Ectodermal cell (in vitro differentiated cells): Measurements from ENCODE around the gene MRPS14.

Source experiments
- H3K27ac ChIP-seq: 2 replicates; pipeline ENCODE4 v1.7.0; 2013; ENCODE audit warnings: mild to moderate bottlenecking, low read depth, low read length; ENCODE audit not compliant: insufficient read depth, poor library complexity, severe bottlenecking
- H3K27me3 ChIP-seq: 2 replicates; pipeline ENCODE4 v1.7.0; 2013; ENCODE audit warnings: mild to moderate bottlenecking, low read length; ENCODE audit not compliant: insufficient read depth, control insufficient read depth, poor library complexity, severe bottlenecking
- H3K36me3 ChIP-seq: one replicate; pipeline ENCODE4 v1.7.0; 2013; ENCODE audit warnings: low read length; ENCODE audit not compliant: control insufficient read depth, insufficient read depth
- H3K4me1 ChIP-seq: one replicate; pipeline ENCODE4 v1.7.0; 2013; ENCODE audit warnings: low read length; ENCODE audit not compliant: control insufficient read depth, insufficient read depth
- H3K4me3 ChIP-seq: 2 replicates; pipeline ENCODE4 v1.7.0; 2013; ENCODE audit warnings: low read depth, low read length, control low read depth; ENCODE audit not compliant: insufficient read depth
- H3K9me3 ChIP-seq: 2 replicates; pipeline ENCODE4 v1.7.0; 2013; ENCODE audit warnings: mild to moderate bottlenecking, low read length, moderate library complexity; ENCODE audit not compliant: control insufficient read depth
- WGBS, 2 experiments: methylation state at CpG; one replicate each; pipeline ENCODE4 v1.1.7; 2013; ENCODE audit warnings: missing lambda C conversion rate in 2 of 2; 5-methylcytosine and 5-hydroxymethylcytosine counted together

The MRPS14 gene

GRCh38 chr1:174989536-174990220, 33.5 kb downstream of the MRPS14 start:
- Histone ChIP-seq H3K9me3 (no peaks in the 10 kb centered on the region), H3K4me1 (no peaks in the 10 kb centered on the region), H3K27me3 (no peaks in the 10 kb centered on the region), H3K4me3 (no peak overlapping the region), H3K27ac (no peak overlapping the region), H3K36me3 (no peaks in the 10 kb centered on the region)
- 94 to 96% methylated on average over 4 to 5 of the region's 5 CpGs for WGBS, 2 experiments

GRCh38 chr1:174988986-174989385, 34.2 kb downstream of the MRPS14 start:
- Histone ChIP-seq H3K9me3 (no peaks in the 10 kb centered on the region), H3K36me3 (no peaks in the 10 kb centered on the region), H3K4me1 (no peaks in the 10 kb centered on the region), H3K27ac (no peak overlapping the region), H3K4me3 (no peak overlapping the region), H3K27me3 (no peaks in the 10 kb centered on the region)
- WGBS, 2 experiments = 97 to 98% methylated on average over 2 of the region's 3 CpGs

- H3K4me3 ChIP-seq = no peak overlapping the region
Observed at GRCh38 chr1:174988539-174988938, 34.7 kb downstream of the MRPS14 start.

GRCh38 chr1:174984952-174985351, 38.3 kb downstream of the MRPS14 start:
- WGBS, 2 experiments = 93 to 94% methylated on average over 4 of the region's 4 CpGs
- Histone ChIP-seq H3K27ac (no peak overlapping the region), H3K27me3 (no peaks in the 10 kb centered on the region), H3K4me1 (no peaks in the 10 kb centered on the region), H3K9me3 (no peaks in the 10 kb centered on the region), H3K36me3 (no peaks in the 10 kb centered on the region), H3K4me3 (no peak overlapping the region)

More at GRCh38 chr1:174988539-174988938, 34.7 kb downstream of the MRPS14 start:
- Histone ChIP-seq H3K27ac (no peak overlapping the region), H3K4me1 (no peaks in the 10 kb centered on the region), H3K27me3 (no peaks in the 10 kb centered on the region), H3K36me3 (no peaks in the 10 kb centered on the region), H3K9me3 (no peaks in the 10 kb centered on the region)

GRCh38 chr1:174982971-174983689, 40.1 kb downstream of the MRPS14 start:
- Histone ChIP-seq H3K4me3 (no peak overlapping the region), H3K27me3 (no peaks in the 10 kb centered on the region), H3K27ac (no peak overlapping the region), H3K9me3 (no peaks in the 10 kb centered on the region), H3K4me1 (no peaks in the 10 kb centered on the region), H3K36me3 (no peaks in the 10 kb centered on the region)

- WGBS, 2 experiments = 96 to 97% methylated on average over 3 to 4 of the region's 4 CpGs
- Histone ChIP-seq H3K9me3 (no peaks in the 10 kb centered on the region), H3K27me3 (no peaks in the 10 kb centered on the region), H3K4me1 (peaks cover 2% of the 10 kb centered on the region), H3K4me3 (no peak overlapping the region), H3K27ac (no peak overlapping the region), H3K36me3 (no peaks in the 10 kb centered on the region)
Observed at GRCh38 chr1:174976436-174977108, 46.7 kb downstream of the MRPS14 start.

- Histone ChIP-seq H3K36me3 (no peaks in the 10 kb centered on the region), H3K4me1 (peaks cover 3% of the 10 kb centered on the region), H3K27ac (no peak overlapping the region), H3K9me3 (no peaks in the 10 kb centered on the region), H3K27me3 (no peaks in the 10 kb centered on the region), H3K4me3 (no peak overlapping the region)
- WGBS, 2 experiments = 97 to 100% methylated on average over 1 of the region's 1 CpG
Observed at GRCh38 chr1:174975764-174976163, 47.5 kb downstream of the MRPS14 start.

- Histone ChIP-seq H3K9me3 (no peaks in the 10 kb centered on the region), H3K27me3 (no peaks in the 10 kb centered on the region), H3K4me1 (peaks cover 3% of the 10 kb centered on the region), H3K27ac (no peak overlapping the region), H3K4me3 (no peak overlapping the region), H3K36me3 (no peaks in the 10 kb centered on the region)
- 89 to 93% methylated on average over 2 of the region's 2 CpGs for WGBS, 2 experiments
Observed at GRCh38 chr1:174974711-174975119, 48.5 kb downstream of the MRPS14 start.

- H3K36me3 ChIP-seq = no peaks in the 10 kb centered on the region
- H3K27me3 ChIP-seq = no peaks in the 10 kb centered on the region
- 56% methylated on average over 2 of the region's 2 CpGs; no CpG with 5 or more reads in 1 of the 2 experiments for WGBS, 2 experiments
- no peaks in the 10 kb centered on the region for H3K9me3 ChIP-seq
- H3K4me3 ChIP-seq = no peak overlapping the region
- H3K27ac ChIP-seq = no peak overlapping the region
- H3K4me1 ChIP-seq = peaks cover 3% of the 10 kb centered on the region
Observed at GRCh38 chr1:174971902-174972301, 51.3 kb downstream of the MRPS14 start.

- no peak overlapping the region for H3K4me3 ChIP-seq
- no peaks in the 10 kb centered on the region for H3K9me3 ChIP-seq
- no peaks in the 10 kb centered on the region for H3K27me3 ChIP-seq
- no peaks in the 10 kb centered on the region for H3K36me3 ChIP-seq
- H3K4me1 ChIP-seq = peaks cover 3% of the 10 kb centered on the region
- no peak overlapping the region for H3K27ac ChIP-seq
Observed at GRCh38 chr1:174971466-174971865, 51.8 kb downstream of the MRPS14 start.
